LNCAP (cell line): ENCODE measurements around the gene ARFGEF2.

Experiments
- TF ChIP-seq, protein P1 (sequence below): fragments of 450-650 bp; IDR thresholded peaks from 2 replicates; pipeline ENCODE4 v1.5.1; 2017; ENCODE audit warnings: mild to moderate bottlenecking

Gene ARFGEF2

DNA sequence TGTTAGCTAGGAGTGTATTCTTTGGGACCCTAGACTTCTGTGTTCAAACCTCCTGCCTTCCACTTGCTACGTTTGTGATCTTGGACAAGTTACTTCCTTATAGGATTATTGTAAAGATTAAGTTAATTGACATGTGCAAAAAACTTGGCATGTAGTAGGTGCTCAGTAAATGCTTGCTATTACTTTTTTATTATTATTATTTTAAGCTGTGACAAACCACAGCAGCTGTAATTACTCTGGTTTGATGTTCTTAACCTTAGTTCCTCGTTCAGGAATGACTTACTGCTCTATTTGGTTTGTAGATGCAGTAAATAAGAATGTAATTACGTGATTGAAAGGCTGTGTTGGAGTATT is 3.2 kb downstream of the ARFGEF2 start:
- TF ChIP-seq, protein P1, sequence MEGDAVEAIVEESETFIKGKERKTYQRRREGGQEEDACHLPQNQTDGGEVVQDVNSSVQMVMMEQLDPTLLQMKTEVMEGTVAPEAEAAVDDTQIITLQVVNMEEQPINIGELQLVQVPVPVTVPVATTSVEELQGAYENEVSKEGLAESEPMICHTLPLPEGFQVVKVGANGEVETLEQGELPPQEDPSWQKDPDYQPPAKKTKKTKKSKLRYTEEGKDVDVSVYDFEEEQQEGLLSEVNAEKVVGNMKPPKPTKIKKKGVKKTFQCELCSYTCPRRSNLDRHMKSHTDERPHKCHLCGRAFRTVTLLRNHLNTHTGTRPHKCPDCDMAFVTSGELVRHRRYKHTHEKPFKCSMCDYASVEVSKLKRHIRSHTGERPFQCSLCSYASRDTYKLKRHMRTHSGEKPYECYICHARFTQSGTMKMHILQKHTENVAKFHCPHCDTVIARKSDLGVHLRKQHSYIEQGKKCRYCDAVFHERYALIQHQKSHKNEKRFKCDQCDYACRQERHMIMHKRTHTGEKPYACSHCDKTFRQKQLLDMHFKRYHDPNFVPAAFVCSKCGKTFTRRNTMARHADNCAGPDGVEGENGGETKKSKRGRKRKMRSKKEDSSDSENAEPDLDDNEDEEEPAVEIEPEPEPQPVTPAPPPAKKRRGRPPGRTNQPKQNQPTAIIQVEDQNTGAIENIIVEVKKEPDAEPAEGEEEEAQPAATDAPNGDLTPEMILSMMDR, result no peak

DNA sequence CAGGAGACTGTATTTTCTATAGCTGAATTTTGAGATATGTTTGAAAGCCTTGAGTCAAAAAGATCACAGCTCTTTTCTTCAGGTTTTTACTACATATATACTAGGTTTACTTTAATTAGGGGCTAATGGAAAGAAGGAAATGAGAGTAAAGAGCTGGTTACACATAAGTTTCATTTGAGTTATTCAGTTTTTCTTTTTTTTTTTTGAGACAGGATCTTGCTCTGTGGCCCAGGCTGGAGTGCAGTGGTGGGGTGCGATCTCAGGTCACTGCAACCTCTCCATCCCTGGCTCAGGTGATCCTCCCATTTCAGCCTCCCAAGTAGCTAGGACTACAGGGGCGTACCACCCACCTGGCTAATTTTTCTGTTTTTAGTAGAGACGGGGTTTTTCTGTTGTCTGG is 4.8 kb downstream of the ARFGEF2 start:
- TF ChIP-seq, protein P1, result no peak

DNA sequence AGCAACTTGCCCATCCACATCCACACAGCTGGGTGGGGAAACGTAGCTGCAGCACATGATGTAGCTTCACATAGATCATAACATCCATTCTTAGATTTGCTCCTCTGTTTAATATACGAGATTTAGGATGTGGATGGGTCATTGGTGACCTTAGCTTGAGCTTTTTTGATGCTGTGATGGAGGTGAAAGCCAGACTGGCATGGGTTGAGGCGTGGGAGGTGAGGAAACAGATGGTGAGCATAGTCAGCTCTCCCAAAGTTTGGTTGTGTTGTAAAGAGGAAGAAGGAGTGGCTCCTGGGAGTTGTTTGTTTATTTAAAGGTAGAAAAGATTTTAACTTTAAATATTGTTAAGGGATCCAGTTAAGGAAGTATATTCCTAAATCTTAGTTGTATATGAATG is 5.3 kb downstream of the ARFGEF2 start:
- TF ChIP-seq, protein P1, result no peak

DNA sequence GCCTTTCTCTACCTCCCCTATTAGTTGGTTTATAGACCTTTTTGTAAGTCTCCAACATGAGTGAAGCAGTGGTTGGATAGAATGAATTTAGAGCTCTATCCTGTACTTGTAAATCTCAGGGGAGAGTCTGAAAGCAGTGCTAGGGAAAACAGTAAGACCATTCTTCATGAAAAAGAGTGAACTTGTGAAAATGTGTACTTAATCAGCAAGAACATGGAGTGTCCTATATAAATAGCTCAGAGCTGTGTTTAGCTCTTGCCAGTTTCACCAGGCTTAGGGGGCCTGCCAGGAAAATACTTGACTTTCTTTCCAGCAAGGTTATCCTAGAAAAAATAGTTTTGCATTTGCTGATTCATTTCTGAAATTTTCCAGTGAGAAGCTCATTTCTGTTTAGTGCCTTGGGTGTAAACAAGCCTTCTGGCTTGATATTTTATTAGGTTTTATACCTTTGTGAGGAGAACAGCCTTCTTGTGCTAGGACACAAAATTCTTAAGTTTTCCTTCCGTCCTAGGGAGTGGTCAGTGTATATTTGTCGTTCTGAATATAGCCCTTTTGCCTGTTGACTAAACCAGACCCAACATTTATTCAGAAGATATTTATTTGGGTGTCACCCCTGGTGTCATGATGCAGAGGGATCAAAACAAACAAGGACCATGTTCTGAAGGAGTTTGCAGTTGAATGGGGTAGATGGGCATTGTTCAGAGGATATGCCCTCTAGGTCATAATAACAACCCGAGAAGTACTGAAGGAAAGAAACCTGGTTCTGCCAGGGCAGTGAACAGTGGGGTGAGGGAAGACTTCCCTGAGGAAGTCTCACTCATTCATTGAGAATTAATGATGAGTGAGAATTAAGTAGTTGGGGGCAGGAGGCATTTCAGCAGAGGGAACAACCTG is 7.6 kb downstream of the ARFGEF2 start:
- TF ChIP-seq, protein P1, result no peak

DNA sequence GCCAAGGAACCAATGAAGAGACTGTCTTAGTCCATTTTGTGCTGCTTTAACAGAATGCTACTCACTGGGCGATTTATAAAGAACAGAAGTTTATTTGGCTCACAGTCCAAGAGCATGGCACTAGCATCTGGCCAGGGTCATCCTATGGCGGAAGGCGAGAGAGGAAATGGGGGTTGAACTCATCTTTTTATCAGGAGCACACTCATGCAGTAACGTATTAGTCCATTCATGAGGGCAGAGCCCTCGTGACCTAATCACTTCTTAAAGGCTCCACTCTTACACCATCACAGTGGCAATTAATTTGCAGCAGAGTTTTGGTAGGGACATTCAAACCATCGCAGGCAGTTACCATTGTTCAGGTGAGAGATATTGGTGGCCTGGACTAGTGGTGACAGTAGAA is 8.5 kb downstream of the ARFGEF2 start:
- TF ChIP-seq, protein P1, result no peak

DNA sequence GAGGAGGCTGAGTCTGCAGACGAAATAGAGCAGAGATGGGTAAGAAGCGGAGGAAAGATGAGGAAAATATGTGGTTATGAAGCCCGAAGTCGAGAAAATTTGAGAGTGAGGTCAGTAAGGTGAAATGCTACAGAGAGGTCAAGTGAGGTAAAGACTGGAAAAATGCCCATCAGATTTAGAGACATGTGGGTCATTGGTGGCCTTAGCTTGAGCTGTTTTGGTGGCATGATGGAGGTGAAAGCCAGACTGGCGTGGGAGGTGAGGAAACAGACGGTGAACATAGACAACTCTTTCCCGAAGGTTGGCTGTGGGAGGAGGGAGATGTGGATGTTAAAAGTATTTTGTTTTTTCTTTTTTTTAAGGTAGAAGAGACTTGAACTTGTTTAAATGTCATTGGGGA is 9.4 kb downstream of the ARFGEF2 start:
- TF ChIP-seq, protein P1, result no peak

DNA sequence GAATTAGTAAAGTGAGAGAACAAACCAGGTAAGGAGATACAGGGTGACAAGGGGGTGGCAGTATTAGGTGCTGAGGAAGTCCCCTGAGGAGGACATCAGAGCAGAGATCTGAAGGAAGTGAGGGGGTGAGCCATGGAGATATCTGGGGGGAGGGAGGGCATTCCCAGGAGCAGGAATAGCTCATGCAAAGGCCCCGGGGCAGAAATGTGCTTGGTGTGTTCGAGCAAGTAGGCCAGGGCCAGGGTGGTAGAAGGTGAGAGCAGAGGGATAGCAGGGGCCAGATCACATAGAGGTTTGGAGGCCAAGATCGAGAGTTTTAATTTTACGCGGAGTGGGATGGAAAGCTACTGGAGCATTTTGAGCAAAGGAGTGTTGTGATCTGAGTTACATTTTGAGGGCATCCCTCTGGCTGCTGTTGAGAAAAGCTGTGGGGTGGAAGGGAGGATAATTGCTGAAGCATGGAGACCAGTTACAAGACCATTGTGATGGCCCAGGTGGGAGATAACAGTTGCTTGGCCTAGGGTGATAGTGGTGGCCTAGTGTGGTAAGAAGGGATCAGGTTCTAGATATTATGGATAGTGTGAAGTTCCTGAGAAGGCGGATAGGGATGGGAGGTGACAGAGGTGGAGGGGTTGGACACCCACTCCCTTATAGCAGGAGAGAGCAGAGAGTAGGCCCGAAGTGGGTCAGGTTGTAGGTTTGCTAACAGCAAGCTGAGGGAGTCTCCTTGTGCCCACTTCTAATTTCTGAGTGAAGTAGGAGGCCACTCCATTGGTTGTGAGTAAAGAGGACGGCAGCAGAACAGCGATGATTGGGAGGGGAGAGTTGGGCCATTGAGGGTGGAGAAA is 10.2 kb downstream of the ARFGEF2 start:
- TF ChIP-seq, protein P1, result no peak
